K562 (cell line): Measurements from ENCODE around the gene SPCS3.
"Not testable (repeated sequence)": the region's sequence is repeated elsewhere in the genome, so short reads cannot be mapped to it uniquely, and the experiment has no call there.

Experiments used
- CHD4 ChIP-seq: fragments of 200-600 bp; sonication (generic); IDR thresholded peaks from 3 replicates; pipeline ENCODE4 v1.6.1; 2012; ENCODE audit warnings: low read depth, mild to moderate bottlenecking, mixed read lengths, low read length, inconsistent platforms; ENCODE audit not compliant: insufficient read depth, insufficient replicate concordance, poor library complexity, severe bottlenecking
- EZH2 ChIP-seq: IDR thresholded peaks from 2 replicates; pipeline ENCODE4 v1.6.1; 2012; ENCODE audit warnings: low read depth, mild to moderate bottlenecking, inconsistent platforms, low read length, borderline replicate concordance
- HDAC2 ChIP-seq: fragments of 450-650 bp; IDR thresholded peaks from 2 replicates; pipeline ENCODE4 v1.6.1; 2016; ENCODE audit warnings: mild to moderate bottlenecking
- HDAC6 ChIP-seq: IDR thresholded peaks from 2 replicates; pipeline ENCODE4 v1.6.1; 2012; ENCODE audit warnings: low read depth, mild to moderate bottlenecking, control low read depth, inconsistent platforms, low read length, moderate library complexity
- POLR2A ChIP-seq: fragments of 450-650 bp; conservative IDR thresholded peaks from 2 replicates; pipeline ENCODE4 v1.6.1; 2016
- POLR2AphosphoS5 ChIP-seq: IDR thresholded peaks from 2 replicates; pipeline ENCODE4 v1.6.1; 2011; ENCODE audit warnings: mild to moderate bottlenecking, low read depth, low read length, moderate library complexity; ENCODE audit not compliant: control insufficient read depth, insufficient read depth
- RBFOX2 ChIP-seq: fragments of 200-400 bp; formaldehyde crosslinking; IDR thresholded peaks from 2 replicates; pipeline ENCODE4 v1.6.1; 2017; ENCODE audit warnings: low read depth, mild to moderate bottlenecking, low read length, moderate library complexity
- YY1 ChIP-seq, 3 experiments: IDR thresholded peaks; 2 replicates each; pipeline ENCODE4 v1.6.1; 2011; ENCODE audit warnings: low read length in 2 of 3, mild to moderate bottlenecking in 2 of 3, moderate library complexity in 2 of 3, borderline replicate concordance in 1 of 3, control low read depth in 1 of 3, low read depth in 1 of 3; ENCODE audit not compliant: insufficient read depth in 3 of 3, insufficient replicate concordance in 2 of 3, control insufficient read depth in 1 of 3, insufficient read length in 1 of 3; ENCODE audit errors: extremely low read depth in 1 of 3
- ZNF24 ChIP-seq: fragments of 450-650 bp; IDR thresholded peaks from 2 replicates; pipeline ENCODE4 v1.6.1; 2016
- TF ChIP-seq, protein P1 (sequence below): sonication (generic); formaldehyde crosslinking; IDR thresholded peaks from 2 replicates; pipeline ENCODE4 v1.8.0; 2022; ENCODE audit warnings: mild to moderate bottlenecking, low read depth, missing genetic modification reagents
- TF ChIP-seq, protein P2 (sequence below): sonication (generic); formaldehyde crosslinking; IDR thresholded peaks from 2 replicates; pipeline ENCODE4 v1.8.1; 2023; ENCODE audit warnings: mild to moderate bottlenecking, missing genetic modification reagents

DNA sequence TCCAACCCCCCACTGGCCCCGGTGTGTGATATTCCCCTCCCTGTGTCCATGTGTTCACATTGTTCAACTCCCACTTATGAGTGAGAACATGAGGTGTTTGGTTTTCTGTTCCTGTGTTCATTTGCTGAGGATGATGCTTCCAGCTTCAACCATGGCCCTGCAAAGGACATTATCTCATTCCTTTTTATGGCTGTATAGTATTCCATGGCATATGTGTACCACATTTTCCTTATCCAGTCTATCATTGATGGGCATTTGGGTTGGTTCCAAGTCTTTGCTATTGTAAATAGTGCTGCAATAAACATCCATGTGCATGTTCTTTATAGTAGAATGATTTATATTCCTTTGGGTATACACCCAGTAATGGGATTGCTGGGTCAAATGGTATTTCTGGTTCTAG lies 40.2 kb upstream of the SPCS3 start:
- TF ChIP-seq POLR2AphosphoS5; RBFOX2; HDAC6; HDAC2; POLR2A; YY1 (IDR thresholded peaks at IDR 0.05; ENCODE audit: borderline replicate concordance in 1 of 3, control insufficient read depth in 1 of 3, extremely low read depth in 1 of 3, insufficient read depth in 3 of 3, insufficient read length in 1 of 3, insufficient replicate concordance in 2 of 3, low read depth in 1 of 3, low read length in 2 of 3); EZH2; CHD4; ZNF24: not testable (repeated sequence)
- TF ChIP-seq, protein P1, sequence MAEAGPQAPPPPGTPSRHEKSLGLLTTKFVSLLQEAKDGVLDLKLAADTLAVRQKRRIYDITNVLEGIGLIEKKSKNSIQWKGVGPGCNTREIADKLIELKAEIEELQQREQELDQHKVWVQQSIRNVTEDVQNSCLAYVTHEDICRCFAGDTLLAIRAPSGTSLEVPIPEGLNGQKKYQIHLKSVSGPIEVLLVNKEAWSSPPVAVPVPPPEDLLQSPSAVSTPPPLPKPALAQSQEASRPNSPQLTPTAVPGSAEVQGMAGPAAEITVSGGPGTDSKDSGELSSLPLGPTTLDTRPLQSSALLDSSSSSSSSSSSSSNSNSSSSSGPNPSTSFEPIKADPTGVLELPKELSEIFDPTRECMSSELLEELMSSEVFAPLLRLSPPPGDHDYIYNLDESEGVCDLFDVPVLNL (CRISPR knock-in tag): not testable (repeated sequence)
- TF ChIP-seq, protein P2, sequence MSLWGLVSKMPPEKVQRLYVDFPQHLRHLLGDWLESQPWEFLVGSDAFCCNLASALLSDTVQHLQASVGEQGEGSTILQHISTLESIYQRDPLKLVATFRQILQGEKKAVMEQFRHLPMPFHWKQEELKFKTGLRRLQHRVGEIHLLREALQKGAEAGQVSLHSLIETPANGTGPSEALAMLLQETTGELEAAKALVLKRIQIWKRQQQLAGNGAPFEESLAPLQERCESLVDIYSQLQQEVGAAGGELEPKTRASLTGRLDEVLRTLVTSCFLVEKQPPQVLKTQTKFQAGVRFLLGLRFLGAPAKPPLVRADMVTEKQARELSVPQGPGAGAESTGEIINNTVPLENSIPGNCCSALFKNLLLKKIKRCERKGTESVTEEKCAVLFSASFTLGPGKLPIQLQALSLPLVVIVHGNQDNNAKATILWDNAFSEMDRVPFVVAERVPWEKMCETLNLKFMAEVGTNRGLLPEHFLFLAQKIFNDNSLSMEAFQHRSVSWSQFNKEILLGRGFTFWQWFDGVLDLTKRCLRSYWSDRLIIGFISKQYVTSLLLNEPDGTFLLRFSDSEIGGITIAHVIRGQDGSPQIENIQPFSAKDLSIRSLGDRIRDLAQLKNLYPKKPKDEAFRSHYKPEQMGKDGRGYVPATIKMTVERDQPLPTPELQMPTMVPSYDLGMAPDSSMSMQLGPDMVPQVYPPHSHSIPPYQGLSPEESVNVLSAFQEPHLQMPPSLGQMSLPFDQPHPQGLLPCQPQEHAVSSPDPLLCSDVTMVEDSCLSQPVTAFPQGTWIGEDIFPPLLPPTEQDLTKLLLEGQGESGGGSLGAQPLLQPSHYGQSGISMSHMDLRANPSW (CRISPR knock-in tag): not testable (repeated sequence)
